ENCODE data around the gene RALGAPA1. TPM values are rescaled to one million over a fixed set of nuclear protein-coding genes. Genes with fewer than 3 reads are reported as not detected.

Gene RALGAPA1
- total and polyA plus RNA-seq, 2 experiments from 2014 or later = 7.5 to 22.2 TPM

GRCh38 chr14:35822501-35822900, 13.4 kb upstream of the RALGAPA1 start:
- Histone ChIP-seq H3K36me3 (ENCODE audit: low read depth) (no peaks in the 10 kb centered on the region), H3K27me3 (replicated peaks; ENCODE audit: insufficient read depth) (no peaks in the 10 kb centered on the region), H2AFZ (0 out of 2 replicates have a peak overlapping the region, but pooled peaks have one; percentile 27), H3K9me3 (ENCODE audit: low read depth) (no peaks in the 10 kb centered on the region), H3F3A (ENCODE audit: insufficient read depth) (no peaks in the 10 kb centered on the region), H3K27ac (no peak overlapping the region), H3K79me2 (ENCODE audit: insufficient read depth) (peaks cover 7% of the 10 kb centered on the region), H3K9ac (no peak overlapping the region), H4K20me1 (ENCODE audit: insufficient read depth) (no peaks in the 10 kb centered on the region), H3K4me1 (ENCODE audit: insufficient read depth) (peaks cover 4% of the 10 kb centered on the region; the same call in 1 of the 2 replicates), H3K9me2 (ENCODE audit: insufficient read depth) (no peaks in the 10 kb centered on the region), H3K4me3 (no peak overlapping the region), H3K4me2 (ENCODE audit: unreplicated experiment) (no peak overlapping the region)
- in situ Hi-C loops (cut with MboI) = no loop called here
- no peak for DNase-seq
- 75 to 81% methylated on average over 3 of the region's 3 CpGs for WGBS, 2 experiments (ENCODE audit: low coverage in 1 of 2, low lambda C conversion rate in 2 of 2, missing lambda C conversion rate in 2 of 2)
- TF ChIP-seq EZH2 (IDR thresholded peaks at IDR 0.05; ENCODE audit: insufficient read depth, poor library complexity, severe bottlenecking) (no peak), EZH2phosphoT487 (IDR thresholded peaks at IDR 0.05; ENCODE audit: insufficient read depth, low read depth) (no peak)

- WGBS, 2 experiments (ENCODE audit: low coverage in 1 of 2, low lambda C conversion rate in 2 of 2, missing lambda C conversion rate in 2 of 2) = 8 to 10% methylated on average over 7 of the region's 7 CpGs
- H3K79me2 ChIP-seq (ENCODE audit: insufficient read depth) = no peaks in the 10 kb centered on the region
- in situ Hi-C loops (cut with MboI) = no loop called here
These were observed 12.7 kb upstream of the RALGAPA1 start for GRCh38 chr14:35821564-35822411.

GRCh38 chr14:35819591-35820540, 10.8 kb upstream of the RALGAPA1 start:
- Histone ChIP-seq H2AFZ (no peak overlapping the region), H3K27ac (no peak overlapping the region), H3K9me2 (ENCODE audit: insufficient read depth) (no peaks in the 10 kb centered on the region), H3K9ac (no peak overlapping the region), H3K79me2 (ENCODE audit: insufficient read depth) (no peaks in the 10 kb centered on the region), H3F3A (ENCODE audit: insufficient read depth) (no peaks in the 10 kb centered on the region), H3K4me2 (ENCODE audit: unreplicated experiment) (no peak overlapping the region), H3K4me1 (ENCODE audit: insufficient read depth) (no peaks in the 10 kb centered on the region), H3K9me3 (ENCODE audit: low read depth) (no peaks in the 10 kb centered on the region), H4K20me1 (ENCODE audit: insufficient read depth) (no peaks in the 10 kb centered on the region), H3K27me3 (replicated peaks; ENCODE audit: insufficient read depth) (no peaks in the 10 kb centered on the region), H3K36me3 (ENCODE audit: low read depth) (no peaks in the 10 kb centered on the region), H3K4me3 (no peak overlapping the region)
- TF ChIP-seq EZH2 (IDR thresholded peaks at IDR 0.05; ENCODE audit: insufficient read depth, poor library complexity, severe bottlenecking) (no peak), EZH2phosphoT487 (IDR thresholded peaks at IDR 0.05; ENCODE audit: insufficient read depth, low read depth) (no peak)
- 86 to 91% methylated on average over 32 of the region's 32 CpGs for WGBS, 2 experiments (ENCODE audit: low coverage in 1 of 2, low lambda C conversion rate in 2 of 2, missing lambda C conversion rate in 2 of 2)
- DNase-seq = no peak
- in situ Hi-C loops (cut with MboI) = no loop called here

More at GRCh38 chr14:35821564-35822411, 12.7 kb upstream of the RALGAPA1 start:
- no peak for TF ChIP-seq EZH2 (IDR thresholded peaks at IDR 0.05; ENCODE audit: insufficient read depth, poor library complexity, severe bottlenecking)
- no peak for TF ChIP-seq EZH2phosphoT487 (IDR thresholded peaks at IDR 0.05; ENCODE audit: insufficient read depth, low read depth)
- H3K4me3 ChIP-seq = no peak overlapping the region
- no peak overlapping the region for H3K27ac ChIP-seq
- H3K9ac ChIP-seq = no peak overlapping the region
- DNase-seq = peak; percentile 76
- H3K4me1 ChIP-seq (ENCODE audit: insufficient read depth) = no peaks in the 10 kb centered on the region
- H3K36me3 ChIP-seq (ENCODE audit: low read depth) = no peaks in the 10 kb centered on the region
- no peaks in the 10 kb centered on the region for H3F3A ChIP-seq (ENCODE audit: insufficient read depth)
- H4K20me1 ChIP-seq (ENCODE audit: insufficient read depth) = no peaks in the 10 kb centered on the region
- H3K9me2 ChIP-seq (ENCODE audit: insufficient read depth) = no peaks in the 10 kb centered on the region
- H3K9me3 ChIP-seq (ENCODE audit: low read depth) = no peaks in the 10 kb centered on the region
- H3K27me3 ChIP-seq (replicated peaks; ENCODE audit: insufficient read depth) = no peaks in the 10 kb centered on the region
- H3K4me2 ChIP-seq (ENCODE audit: unreplicated experiment) = no peak overlapping the region
- H2AFZ ChIP-seq = peak overlapping the region; percentile 27; the same call in 1 of the 2 replicates

GRCh38 chr14:35818346-35819115, 9.4 kb upstream of the RALGAPA1 start:
- 61 to 65% methylated on average over 13 of the region's 13 CpGs for WGBS, 2 experiments (ENCODE audit: low coverage in 1 of 2, low lambda C conversion rate in 2 of 2, missing lambda C conversion rate in 2 of 2)
- Histone ChIP-seq H3K4me3 (no peak overlapping the region), H3K27ac (no peak overlapping the region), H2AFZ (no peak overlapping the region), H3K4me2 (ENCODE audit: unreplicated experiment) (no peak overlapping the region), H3K79me2 (ENCODE audit: insufficient read depth) (no peaks in the 10 kb centered on the region), H3K9me3 (ENCODE audit: low read depth) (no peaks in the 10 kb centered on the region), H4K20me1 (ENCODE audit: insufficient read depth) (no peaks in the 10 kb centered on the region), H3K9ac (no peak overlapping the region), H3K4me1 (ENCODE audit: insufficient read depth) (no peaks in the 10 kb centered on the region), H3K9me2 (ENCODE audit: insufficient read depth) (no peaks in the 10 kb centered on the region), H3F3A (ENCODE audit: insufficient read depth) (no peaks in the 10 kb centered on the region), H3K27me3 (replicated peaks; ENCODE audit: insufficient read depth) (no peaks in the 10 kb centered on the region), H3K36me3 (ENCODE audit: low read depth) (no peaks in the 10 kb centered on the region)
- peak; percentile 69 for DNase-seq
- TF ChIP-seq EZH2phosphoT487 (IDR thresholded peaks at IDR 0.05; ENCODE audit: insufficient read depth, low read depth) = no peak
- TF ChIP-seq EZH2 (IDR thresholded peaks at IDR 0.05; ENCODE audit: insufficient read depth, poor library complexity, severe bottlenecking) = no peak
- in situ Hi-C loops (cut with MboI) = no loop called here

Data from GM23248 (cell line).